Measurements from ENCODE around the gene CEP112. TPM values are rescaled to one million over a fixed set of nuclear protein-coding genes. Genes with fewer than 3 reads are reported as not detected.

Gene CEP112
- total and polyA plus RNA-seq, 2 of the 4 experiments (the other 2 are of a cell fraction) = 2.5 to 5.6 TPM

- H3K14ac ChIP-seq (replicated peaks; ENCODE audit: low read depth, low read length) = no peak overlapping the region
- no CpG with 5 or more reads among the region's 3 CpGs for WGBS, 2 experiments (ENCODE audit: extremely low coverage in 2 of 2, insufficient read length in 1 of 2)
- no peaks in the 10 kb centered on the region for H3K79me1 ChIP-seq (ENCODE audit: low read depth in 1 of 2, low read length in 2 of 2)
- H3K9ac ChIP-seq (ENCODE audit: low read depth, low read length) = no peak overlapping the region
- no peak overlapping the region for H3K4me2 ChIP-seq (ENCODE audit: low read depth, low read length)
- no peak overlapping the region for H2AK5ac ChIP-seq (ENCODE audit: low read depth, low read length)
- H4K5ac ChIP-seq (ENCODE audit: low read depth, low read length) = no peak overlapping the region
- no peak overlapping the region for H3K4me3 ChIP-seq (ENCODE audit: insufficient read depth, low read depth, low read length)
- in situ Hi-C loops (cut with MboI; ENCODE audit: low sequenced_read_pairs) = no loop called here
- peak overlapping the region; percentile 3 for H2AK9ac ChIP-seq (replicated peaks; ENCODE audit: low read depth, low read length, poor library complexity)
- H3K27ac ChIP-seq (ENCODE audit: insufficient read depth, low read length) = no peak overlapping the region
- H3K56ac ChIP-seq (ENCODE audit: extremely low read depth, insufficient read depth, low read length) = no peak overlapping the region
- no peak overlapping the region for H2BK20ac ChIP-seq (ENCODE audit: low read depth, low read length)
- intact Hi-C loops (cut with micrococcal nuclease) = no loop called here
- dilution Hi-C loops (cut with HindIII; ENCODE audit: low sequenced_read_pairs, unreplicated experiment) = no loop called here
- no TSS peak for BruUV-seq (replicated peaks)
- no peaks in the 10 kb centered on the region for H3K9me3 ChIP-seq (ENCODE audit: control insufficient read depth, insufficient read depth, low read length)
- DNase-seq (no peak), ATAC-seq (ENCODE audit: low read depth) (no peak)
- TF ChIP-seq RFX5 (IDR thresholded peaks at IDR 0.05; ENCODE audit: low read depth, low read length) (no peak), POLR2A (IDR thresholded peaks at IDR 0.05; ENCODE audit: low read depth, low read length) (no peak), MAFK (IDR thresholded peaks at IDR 0.05; ENCODE audit: low read depth, low read length) (no peak), FOS (IDR thresholded peaks at IDR 0.05; ENCODE audit: low read depth, low read length) (no peak), RCOR1 (IDR thresholded peaks at IDR 0.05; ENCODE audit: insufficient replicate concordance, low read length) (no peak), USF2 (IDR thresholded peaks at IDR 0.05; ENCODE audit: low read depth, low read length) (no peak), BHLHE40 (IDR thresholded peaks at IDR 0.05; ENCODE audit: low read depth, low read length) (no peak), SMC3 (IDR thresholded peaks at IDR 0.05; ENCODE audit: low read depth, low read length) (no peak), RAD21 (IDR thresholded peaks at IDR 0.05; ENCODE audit: low read length) (no peak), MAZ (IDR thresholded peaks at IDR 0.05; ENCODE audit: borderline replicate concordance, low read depth, low read length) (no peak), CEBPB (IDR thresholded peaks at IDR 0.05; ENCODE audit: low read depth, low read length) (no peak), CHD1 (IDR thresholded peaks at IDR 0.05; ENCODE audit: low read depth, low read length) (no peak), CTCF (conservative IDR thresholded peaks at IDR 0.05; ENCODE audit: low read depth, low read length) (no peak), MXI1 (IDR thresholded peaks at IDR 0.05; ENCODE audit: borderline replicate concordance, low read depth, low read length) (no peak), NFE2L2 (IDR thresholded peaks at IDR 0.05; ENCODE audit: low read depth, low read length) (no peak), ELK1 (IDR thresholded peaks at IDR 0.05; ENCODE audit: borderline replicate concordance, low read depth, low read length) (no peak)
- H3K23ac ChIP-seq (ENCODE audit: low read depth, low read length) = no peak overlapping the region
- no peak overlapping the region for H4K91ac ChIP-seq (ENCODE audit: insufficient read depth, low read depth, low read length)
- H3K4me1 ChIP-seq (ENCODE audit: control insufficient read depth, insufficient read depth, low read length) = no peaks in the 10 kb centered on the region
- ChIA-PET CTCF (no interaction called here), POLR2A (ENCODE audit: unreplicated experiment) (no interaction called here)
- no peak overlapping the region for H2BK15ac ChIP-seq (ENCODE audit: low read depth, low read length)
- no peak overlapping the region for H2AFZ ChIP-seq (replicated peaks; ENCODE audit: low read length, poor library complexity)
- H3K9me1 ChIP-seq (ENCODE audit: insufficient read depth, low read length) = no peaks in the 10 kb centered on the region
- no peaks in the 10 kb centered on the region for H3K27me3 ChIP-seq (ENCODE audit: control insufficient read depth, insufficient read depth, low read length)
- no peak overlapping the region for H2BK120ac ChIP-seq (ENCODE audit: low read depth, low read length)
- no peak overlapping the region for H4K8ac ChIP-seq (ENCODE audit: low read depth in 2 of 2, low read length in 2 of 2)
- no peak overlapping the region for H3K18ac ChIP-seq (ENCODE audit: low read depth, low read length)
- no peak overlapping the region for H2BK5ac ChIP-seq (ENCODE audit: low read depth, low read length, poor library complexity, severe bottlenecking)
- no peak overlapping the region for H3K4ac ChIP-seq (ENCODE audit: low read depth, low read length)
- no peaks in the 10 kb centered on the region for H4K20me1 ChIP-seq (ENCODE audit: insufficient read depth, low read length)
- H3K36me3 ChIP-seq (ENCODE audit: control insufficient read depth, insufficient read depth, low read length) = no peaks in the 10 kb centered on the region
Observed at GRCh38 chr17:65776890-65777289, 415.0 kb downstream of the CEP112 start.

Data from IMR-90 (cell line).